Retinal pigment epithelial cell (primary cell): Measurements from ENCODE around the gene C14orf93.

Experiments
- DNase-seq: peaks from one replicate; pipeline ENCODE4 v3.0.0-alpha.2; 2010; ENCODE audit warnings: low read depth
- H3K4me3 ChIP-seq: 2 replicates; pipeline ENCODE4 v1.5.1; 2011; ENCODE audit warnings: mild to moderate bottlenecking, low read length, control low read depth, moderate library complexity
- CTCF ChIP-seq: conservative IDR thresholded peaks from 2 replicates; pipeline ENCODE4 v1.5.1; 2011; ENCODE audit warnings: low read depth, low read length, control low read depth, inconsistent platforms

The C14orf93 gene

DNA sequence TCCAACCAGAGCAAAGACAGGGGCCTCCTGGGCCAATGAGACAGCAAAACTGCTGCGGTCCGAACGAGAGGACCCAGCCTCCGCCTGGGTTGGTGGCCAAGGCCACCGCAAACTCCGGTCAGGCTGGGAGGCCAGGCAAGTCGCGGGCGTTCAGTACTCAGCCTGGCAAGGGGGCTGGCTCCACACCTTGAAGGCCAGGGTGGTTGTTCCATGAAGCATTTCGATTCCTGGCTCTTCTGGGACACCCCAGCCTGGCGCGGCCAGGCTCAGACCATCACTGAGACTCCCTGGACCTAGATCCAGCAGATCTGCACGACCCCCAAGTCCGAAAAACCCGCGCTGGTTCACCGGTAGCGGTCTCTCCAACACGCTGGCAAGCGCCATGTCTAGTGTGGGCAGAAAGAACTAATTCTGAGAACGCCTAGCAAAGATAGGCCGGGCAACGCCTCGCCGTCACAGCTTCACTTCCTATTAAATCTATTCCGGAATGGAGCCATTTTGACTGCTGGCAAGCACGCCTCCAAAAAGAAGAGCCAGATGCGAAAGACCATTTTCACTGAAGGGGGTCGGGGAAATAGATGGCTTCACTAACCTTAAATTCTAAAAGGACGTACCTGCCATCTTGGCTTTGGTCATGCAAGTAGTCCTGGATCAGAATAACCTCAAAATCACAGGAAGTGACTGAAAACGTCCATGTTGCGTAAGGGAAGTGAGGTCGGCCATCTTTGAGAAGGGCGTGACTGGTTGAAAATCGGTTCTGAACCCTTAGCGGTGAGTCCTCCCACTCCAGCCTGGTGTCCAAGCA is 24.8 kb upstream of the C14orf93 start, which contains the start of gene PSMB5:
Gene PSMB5, minus strand, starts transcription at position 403 of the 805 bp plus-strand sequence. Its CDS starts 19 bp downstream, at position 384.
- DNase-seq = peak; percentile 95
- H3K4me3 ChIP-seq = peak within 1 kb of the TSS; percentile 98
- no peak for TF ChIP-seq CTCF

GRCh38 chr14:23033801-23034497 is 24.0 kb upstream of the C14orf93 start:
- no peak for DNase-seq
- TF ChIP-seq CTCF = no peak
- H3K4me3 ChIP-seq = peak overlapping the region; percentile 98

- H3K4me3 ChIP-seq = peak overlapping the region; percentile 98
- no peak for TF ChIP-seq CTCF
- no peak for DNase-seq
Observed at GRCh38 chr14:23033251-23033727, 23.3 kb upstream of the C14orf93 start.

GRCh38 chr14:23030936-23031335 is 21.0 kb upstream of the C14orf93 start:
- no peak overlapping the region for H3K4me3 ChIP-seq
- no peak for DNase-seq
- TF ChIP-seq CTCF = no peak

- H3K4me3 ChIP-seq = no peak overlapping the region
- no peak for DNase-seq
- no peak for TF ChIP-seq CTCF
Observed at GRCh38 chr14:23028799-23029198, 18.9 kb upstream of the C14orf93 start.

GRCh38 chr14:23025151-23025814 is 15.3 kb upstream of the C14orf93 start:
- TF ChIP-seq CTCF = no peak
- no peak for DNase-seq
- H3K4me3 ChIP-seq = no peak overlapping the region
